Keratinocyte (primary cell): ENCODE data around the gene DLG5.

Experiments
- EZH2 ChIP-seq: IDR thresholded peaks from one replicate; pipeline ENCODE4 v1.6.1; 2012; ENCODE audit warnings: inconsistent platforms, mild to moderate bottlenecking, low read length, moderate library complexity
- TF ChIP-seq, protein P1 (sequence below), 3 experiments: IDR thresholded peaks in 1 of 3; conservative IDR thresholded peaks in 1 of 3; optimal IDR thresholded peaks in 1 of 3; 2 replicates in 2 of 3; 3 replicates in 1 of 3; pipeline versions ENCODE3 to v1.5.1; 2011; ENCODE audit warnings: low read length in 3 of 3, mild to moderate bottlenecking in 3 of 3, moderate library complexity in 2 of 3, control low read depth in 1 of 3, inconsistent platforms in 1 of 3; ENCODE audit not compliant: insufficient read depth in 2 of 3; ENCODE audit errors: extremely low read depth in 1 of 3

GRCh38 chr10:77932016-77932715, 5.6 kb upstream of the DLG5 start:
- TF ChIP-seq, protein P1, sequence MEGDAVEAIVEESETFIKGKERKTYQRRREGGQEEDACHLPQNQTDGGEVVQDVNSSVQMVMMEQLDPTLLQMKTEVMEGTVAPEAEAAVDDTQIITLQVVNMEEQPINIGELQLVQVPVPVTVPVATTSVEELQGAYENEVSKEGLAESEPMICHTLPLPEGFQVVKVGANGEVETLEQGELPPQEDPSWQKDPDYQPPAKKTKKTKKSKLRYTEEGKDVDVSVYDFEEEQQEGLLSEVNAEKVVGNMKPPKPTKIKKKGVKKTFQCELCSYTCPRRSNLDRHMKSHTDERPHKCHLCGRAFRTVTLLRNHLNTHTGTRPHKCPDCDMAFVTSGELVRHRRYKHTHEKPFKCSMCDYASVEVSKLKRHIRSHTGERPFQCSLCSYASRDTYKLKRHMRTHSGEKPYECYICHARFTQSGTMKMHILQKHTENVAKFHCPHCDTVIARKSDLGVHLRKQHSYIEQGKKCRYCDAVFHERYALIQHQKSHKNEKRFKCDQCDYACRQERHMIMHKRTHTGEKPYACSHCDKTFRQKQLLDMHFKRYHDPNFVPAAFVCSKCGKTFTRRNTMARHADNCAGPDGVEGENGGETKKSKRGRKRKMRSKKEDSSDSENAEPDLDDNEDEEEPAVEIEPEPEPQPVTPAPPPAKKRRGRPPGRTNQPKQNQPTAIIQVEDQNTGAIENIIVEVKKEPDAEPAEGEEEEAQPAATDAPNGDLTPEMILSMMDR (optimal IDR thresholded peaks at IDR 0.05 in 1 of 3, IDR thresholded peaks at IDR 0.05 in 1 of 3, conservative IDR thresholded peaks at IDR 0.05 in 1 of 3; ENCODE audit: extremely low read depth in 1 of 3, insufficient read depth in 2 of 3, low read length in 3 of 3): no peak
- no peak for TF ChIP-seq EZH2
